ENCODE results near the gene SV2C.

SV2C gene

DNA sequence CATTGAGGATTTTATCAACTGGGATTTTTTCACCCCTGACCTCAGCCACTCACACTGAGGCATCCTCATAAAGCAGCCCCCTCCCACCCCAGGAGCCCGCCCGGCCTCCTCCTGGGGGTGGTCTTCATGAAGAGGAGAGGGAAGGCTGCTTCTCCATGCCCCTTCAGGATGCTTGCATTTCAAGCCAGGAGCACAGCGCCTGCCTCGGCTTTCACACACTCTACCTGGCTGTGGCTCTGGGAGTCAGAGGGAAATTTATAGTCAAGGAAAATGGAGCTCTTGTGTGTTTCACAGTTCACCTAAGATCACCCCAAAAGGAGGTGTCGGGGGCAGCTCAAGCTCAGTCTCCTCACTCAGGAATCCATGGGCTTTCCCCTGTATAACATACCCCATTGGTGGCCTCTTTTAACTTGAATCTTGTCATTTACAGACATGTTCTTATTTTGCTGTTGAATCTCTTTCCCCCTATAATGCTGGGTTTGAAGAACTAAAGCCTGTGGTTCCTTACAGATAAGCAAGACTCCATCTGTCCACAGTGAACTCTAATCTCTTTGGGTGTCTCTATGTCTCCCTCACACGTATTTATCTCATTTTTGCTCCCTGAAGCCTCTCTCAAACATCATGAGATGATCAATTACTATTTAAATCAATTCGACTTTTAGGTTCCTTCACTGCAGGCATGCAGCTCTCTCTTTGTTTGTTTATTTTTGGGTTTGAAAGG lies 297.3 kb downstream of the SV2C start:
- no peak for DNase-seq (ENCODE audit: low spot score)

GRCh38 chr5:76383126-76383832 lies 300.1 kb downstream of the SV2C start:
- no peak for DNase-seq (ENCODE audit: low spot score)

GRCh38 chr5:76384189-76384588 lies 301.0 kb downstream of the SV2C start:
- no peak for DNase-seq (ENCODE audit: low spot score)

- DNase-seq (ENCODE audit: low spot score), result no peak
These were observed 301.5 kb downstream of the SV2C start for GRCh38 chr5:76384705-76385104.

DNA sequence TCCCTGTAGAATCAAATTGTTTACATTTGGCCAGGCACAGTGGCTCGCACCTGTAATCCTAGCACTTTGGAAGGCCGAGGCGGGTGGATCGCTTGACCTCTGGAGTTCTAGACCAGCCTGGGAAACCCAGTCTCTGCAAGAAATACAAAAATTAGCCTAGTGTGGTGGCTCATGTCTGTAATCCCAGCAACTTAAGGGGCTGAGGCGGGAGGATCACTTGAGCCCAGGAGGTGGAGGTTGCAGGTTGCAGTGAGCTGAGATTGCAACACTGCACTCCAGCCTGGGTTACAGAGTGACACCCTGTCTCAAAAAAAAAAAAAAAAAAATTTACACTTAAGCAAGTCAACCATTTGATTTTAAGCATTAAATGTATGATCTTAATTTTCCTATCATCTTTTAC lies 302.4 kb downstream of the SV2C start:
- DNase-seq (ENCODE audit: low spot score), result no peak

- DNase-seq (ENCODE audit: low spot score), result no peak
These were observed 303.2 kb downstream of the SV2C start for GRCh38 chr5:76386360-76386759.

GRCh38 chr5:76388236-76388635 lies 305.1 kb downstream of the SV2C start:
- DNase-seq (ENCODE audit: low spot score), result no peak

DNA sequence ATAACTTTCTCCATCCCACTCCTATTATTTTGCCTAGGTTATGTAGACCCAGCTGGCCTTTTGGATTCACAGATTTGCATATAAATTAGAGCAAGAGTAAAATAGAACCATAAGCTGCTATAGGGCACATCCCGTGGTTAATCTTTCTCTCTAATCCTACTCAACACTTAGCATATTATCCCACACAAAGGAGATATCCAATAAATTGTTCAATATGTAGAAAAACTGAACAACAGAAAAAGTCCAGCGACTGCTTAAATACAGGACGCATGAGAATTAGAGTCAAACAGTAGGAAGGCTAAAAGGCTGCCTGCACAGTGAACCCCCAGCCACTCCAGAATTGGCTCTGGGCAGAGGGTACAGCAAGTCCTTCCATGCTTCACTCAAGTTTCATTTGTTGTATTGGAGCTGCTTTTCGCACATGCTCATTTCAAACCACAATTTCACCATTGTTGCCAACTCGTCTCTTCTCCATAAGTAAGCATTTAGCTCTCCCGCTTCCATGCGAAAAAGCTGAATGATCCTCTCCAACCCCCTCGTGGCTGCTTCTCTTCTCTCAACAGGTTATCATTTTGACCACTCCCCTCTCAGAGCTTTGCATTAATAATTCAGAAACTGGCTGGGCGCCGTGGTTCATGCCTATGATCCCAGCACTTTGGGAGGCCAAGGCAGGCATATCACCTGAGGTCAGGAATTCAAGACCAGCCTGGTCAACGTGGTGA lies 305.8 kb downstream of the SV2C start:
- no peak for DNase-seq (ENCODE audit: low spot score)

- DNase-seq (ENCODE audit: low spot score), result no peak
These were observed 306.5 kb downstream of the SV2C start for GRCh38 chr5:76389513-76390154.

- DNase-seq (ENCODE audit: low spot score), result no peak
These were observed 307.8 kb downstream of the SV2C start for GRCh38 chr5:76391014-76391413.

GRCh38 chr5:76393035-76393680 lies 310.0 kb downstream of the SV2C start:
- DNase-seq (ENCODE audit: low spot score), result no peak

DNA sequence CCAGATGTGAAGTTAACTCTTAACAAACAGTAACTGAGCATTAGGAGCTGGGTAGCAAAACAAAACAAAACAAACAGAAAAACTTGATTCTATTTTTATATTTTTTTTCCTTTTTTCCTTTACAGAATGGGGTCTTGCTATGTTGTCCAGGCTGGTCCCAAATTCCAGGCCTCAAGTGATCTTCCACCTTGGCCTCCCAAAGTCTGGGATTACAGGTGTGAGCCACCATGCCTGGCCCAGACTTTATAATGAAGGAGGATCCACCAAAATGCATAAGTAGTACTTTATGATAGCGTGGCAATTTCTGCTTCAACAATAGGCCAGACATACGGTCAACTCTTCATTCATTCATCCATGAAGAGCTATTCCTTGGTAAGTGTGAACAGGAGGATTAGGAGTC lies 314.0 kb downstream of the SV2C start:
- DNase-seq (ENCODE audit: low spot score), result no peak

DNA sequence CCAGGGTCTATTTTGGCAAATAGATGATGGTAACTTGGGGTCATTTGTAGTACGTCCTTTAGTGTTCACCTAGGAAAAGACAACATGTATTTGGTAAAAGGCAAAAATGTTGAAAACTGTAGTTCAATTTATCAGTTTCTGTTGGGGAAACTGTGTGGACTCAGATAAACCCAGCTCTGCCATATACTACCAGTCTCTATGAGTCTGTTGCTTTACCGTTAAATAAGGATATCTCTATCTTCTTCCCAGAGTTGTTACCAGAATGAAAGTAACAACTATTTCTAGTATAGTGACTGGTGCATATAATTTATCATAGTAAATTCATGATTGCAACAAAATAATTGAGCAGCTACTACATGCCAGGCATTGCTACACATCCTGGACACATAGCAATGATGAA lies 316.1 kb downstream of the SV2C start:
- no peak for DNase-seq (ENCODE audit: low spot score)

DNA sequence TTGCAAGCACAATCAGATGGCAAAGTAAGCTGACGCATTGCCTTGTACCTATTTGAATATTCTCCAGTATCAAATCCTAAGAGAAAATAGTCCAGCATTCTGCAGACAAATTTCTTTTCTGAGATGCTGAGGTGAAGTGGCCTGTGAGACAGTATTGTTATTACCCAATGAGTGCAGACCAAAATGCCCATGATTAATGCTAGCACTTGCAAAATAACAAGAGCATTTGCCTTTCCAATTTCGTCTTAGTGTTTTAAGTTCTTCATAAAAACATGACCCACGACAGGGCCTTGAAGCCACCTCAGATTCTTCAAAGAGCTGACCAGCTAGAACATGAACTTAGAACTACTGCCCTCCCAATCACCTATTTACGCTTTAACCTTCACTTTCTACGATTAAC lies 317.3 kb downstream of the SV2C start:
- no peak for DNase-seq (ENCODE audit: low spot score)

DNA sequence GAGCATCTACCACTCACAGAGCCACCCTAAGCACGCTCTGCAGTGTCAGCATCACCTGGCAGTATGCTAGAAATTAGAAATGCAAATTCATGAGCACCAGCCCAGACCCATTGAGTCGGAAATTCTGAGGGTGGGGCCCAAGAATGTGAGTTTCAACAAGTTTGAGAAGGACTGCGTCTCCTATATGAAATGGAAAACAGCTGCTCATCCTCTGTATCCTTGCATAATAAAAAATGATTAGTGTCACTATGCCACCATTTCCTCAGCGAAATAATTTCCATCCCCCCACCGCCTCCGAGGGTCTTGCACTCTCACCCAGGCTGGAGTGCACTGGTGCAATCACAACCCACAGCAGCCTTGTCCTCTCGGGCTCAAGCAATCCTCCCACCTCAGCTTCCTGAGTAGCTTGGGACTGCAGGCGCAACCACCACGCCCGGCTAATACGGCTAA lies 318.6 kb downstream of the SV2C start:
- DNase-seq (ENCODE audit: low spot score), result no peak

DNA sequence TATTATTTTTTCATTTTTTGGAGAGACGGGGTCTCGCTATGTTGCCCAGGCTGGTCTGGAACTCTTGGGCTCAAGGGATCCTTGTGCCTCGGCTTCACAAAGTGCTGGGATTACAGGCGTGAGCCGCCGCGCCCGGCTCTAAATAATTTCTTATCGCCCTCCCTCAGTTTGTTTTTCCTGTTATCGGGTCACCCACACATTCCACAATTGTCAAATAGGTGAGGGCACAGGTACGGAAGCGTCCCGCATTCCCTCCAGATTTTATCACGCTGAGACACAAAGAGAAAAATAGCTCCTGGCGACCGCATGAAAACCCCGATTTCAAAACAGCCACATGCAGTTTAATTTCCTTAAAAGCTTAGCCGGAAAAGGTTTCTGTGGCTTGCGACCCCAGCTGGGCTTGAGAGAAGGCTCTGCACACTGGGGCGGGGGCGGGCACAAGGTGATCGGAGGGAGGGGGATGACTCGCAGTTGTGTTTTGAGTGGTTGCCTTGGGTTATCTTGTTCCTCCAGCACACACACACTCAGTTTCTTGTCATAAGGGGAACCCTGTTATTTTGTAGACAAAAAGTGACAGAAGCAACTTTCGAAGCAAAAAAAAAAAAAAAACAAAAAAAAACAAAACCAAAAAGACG lies 319.2 kb downstream of the SV2C start:
- DNase-seq (ENCODE audit: low spot score), result no peak

DNA sequence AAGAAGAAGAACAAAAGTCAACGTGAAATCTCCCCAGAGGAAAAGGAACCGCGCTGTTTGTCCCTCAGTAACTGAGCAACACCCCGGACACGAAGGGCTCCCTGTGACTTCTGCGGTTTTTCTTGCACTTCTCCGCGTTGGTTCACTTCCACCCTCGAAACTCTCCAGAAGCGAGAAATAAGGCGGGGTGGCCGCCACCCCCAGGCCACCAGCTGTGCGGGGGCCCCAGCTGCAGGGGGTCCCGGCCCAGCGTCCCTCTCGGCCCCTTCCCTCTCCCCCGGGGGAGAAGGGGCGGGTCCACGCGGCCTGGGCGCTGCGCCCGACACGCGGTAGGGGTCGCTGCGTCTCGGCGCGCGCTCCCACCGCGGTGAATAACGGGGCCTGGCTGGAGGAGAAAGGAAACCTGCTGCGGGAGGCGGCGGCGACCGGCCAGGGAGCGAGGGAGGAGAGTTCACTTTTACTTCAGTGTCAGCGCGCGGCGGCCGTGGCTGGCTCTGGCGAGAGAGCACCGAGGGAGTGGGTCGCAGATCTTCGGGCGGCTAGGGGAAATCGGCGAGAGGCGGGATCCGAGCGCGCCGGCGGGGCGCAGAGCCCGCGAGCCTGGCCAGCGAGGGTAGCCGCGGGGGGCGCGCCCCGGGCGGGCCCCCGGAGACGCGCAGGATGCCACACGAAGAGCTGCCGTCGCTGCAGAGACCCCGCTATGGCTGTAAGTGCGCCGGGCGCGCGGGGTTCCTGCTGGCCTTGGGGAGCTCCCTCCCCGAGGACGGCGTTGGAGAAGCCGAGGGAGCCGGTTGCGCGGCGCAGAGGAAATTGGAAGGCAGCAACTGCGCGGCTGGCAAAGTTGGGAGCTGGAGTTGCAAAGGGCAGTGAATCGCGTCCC lies 319.9 kb downstream of the SV2C start, which contains the start of gene IQGAP2:
Gene IQGAP2 (plus strand): TSS at position 400 of the 880 bp plus-strand sequence. CDS start 261 bp downstream, at position 661.
- DNase-seq (ENCODE audit: low spot score), result peak; percentile 71

Measured in AG08396 (cell line).